SK-N-MC (cell line): Measurements from ENCODE around the gene DPYD.
A peak's percentile ranks its signal among the peaks of the same experiment; 100 is the strongest.

ENCODE experiments used
- DNase-seq: peaks from one replicate; pipeline ENCODE4 v3.0.0-alpha.2; 2011; ENCODE audit warnings: low read depth, low spot score
- H3K27ac ChIP-seq: fragments of 200-600 bp; sonication (generic); 2 replicates; pipeline ENCODE4 v1.5.1; 2016; ENCODE audit warnings: mixed run types
- H3K36me3 ChIP-seq: fragments of 200-600 bp; sonication (generic); 2 replicates; pipeline ENCODE4 v1.6.1; 2017; ENCODE audit warnings: antibody characterized with exemption, low read length, mixed read lengths; ENCODE audit not compliant: insufficient read depth
- H3K4me3 ChIP-seq: fragments of 200-600 bp; sonication (generic); 2 replicates; pipeline ENCODE4 v1.5.1; 2016
- H3K9ac ChIP-seq: fragments of 200-600 bp; sonication (generic); 2 replicates; pipeline ENCODE4 v1.8.0; 2017; ENCODE audit warnings: mixed run types, mixed read lengths; ENCODE audit not compliant: insufficient read length
- H3K9me3 ChIP-seq: fragments of 200-600 bp; sonication (generic); 2 replicates; pipeline ENCODE4 v1.6.1; 2017; ENCODE audit warnings: low read depth, mild to moderate bottlenecking, antibody characterized with exemption, low read length, moderate library complexity, mixed read lengths
- EZH2 ChIP-seq: fragments of 200-600 bp; sonication (generic); IDR thresholded peaks from one replicate; pipeline ENCODE4 v1.6.1; 2017; ENCODE audit warnings: antibody characterized with exemption
- FOXP2 ChIP-seq: optimal IDR thresholded peaks from 2 replicates; pipeline ENCODE3; 2011; ENCODE audit warnings: mild to moderate bottlenecking, moderate library complexity; ENCODE audit not compliant: insufficient read depth; ENCODE audit errors: extremely low read length, control extremely low read depth
- POLR2AphosphoS5 ChIP-seq: IDR thresholded peaks from 2 replicates; pipeline ENCODE4 v1.6.1; 2012; ENCODE audit warnings: mild to moderate bottlenecking, low read depth, low read length, borderline replicate concordance

Gene DPYD

GRCh38 chr1:97929874-97930851 is 9.3 kb upstream of the DPYD start:
- DNase-seq, result no peak
- Histone ChIP-seq H3K36me3 (no peaks in the 10 kb centered on the region), H3K4me3 (no peak overlapping the region), H3K9me3 (no peaks in the 10 kb centered on the region), H3K27ac (no peak overlapping the region), H3K9ac (no peak overlapping the region)
- no peak for TF ChIP-seq FOXP2
- no peak for TF ChIP-seq POLR2AphosphoS5
- no peak for TF ChIP-seq EZH2

- Histone ChIP-seq H3K27ac (peak overlapping the region; percentile 37), H3K9ac (no peak overlapping the region), H3K4me3 (no peak overlapping the region), H3K36me3 (no peaks in the 10 kb centered on the region), H3K9me3 (no peaks in the 10 kb centered on the region)
- no peak for TF ChIP-seq POLR2AphosphoS5
- TF ChIP-seq EZH2, result no peak
- no peak for DNase-seq
Observed at GRCh38 chr1:97926017-97926708, 5.3 kb upstream of the DPYD start.

GRCh38 chr1:97925151-97925550 is 4.3 kb upstream of the DPYD start:
- Histone ChIP-seq H3K36me3 (no peaks in the 10 kb centered on the region), H3K9ac (no peak overlapping the region), H3K4me3 (no peak overlapping the region), H3K27ac (no peak overlapping the region), H3K9me3 (no peaks in the 10 kb centered on the region)
- no peak for TF ChIP-seq FOXP2
- TF ChIP-seq POLR2AphosphoS5, result no peak
- DNase-seq, result no peak

GRCh38 chr1:97923811-97924210 is 3.0 kb upstream of the DPYD start:
- H3K27ac ChIP-seq, result no peak overlapping the region
- no peaks in the 10 kb centered on the region for H3K36me3 ChIP-seq
- H3K4me3 ChIP-seq, result no peak overlapping the region
- DNase-seq, result no peak
- no peaks in the 10 kb centered on the region for H3K9me3 ChIP-seq
- no peak overlapping the region for H3K9ac ChIP-seq
- no peak for TF ChIP-seq FOXP2
- TF ChIP-seq EZH2, result no peak
- TF ChIP-seq POLR2AphosphoS5, result no peak

GRCh38 chr1:97920276-97920831 is 480 bp downstream of the DPYD start:
- no peak overlapping the region for H3K27ac ChIP-seq

GRCh38 chr1:97919585-97920261 is 1.1 kb downstream of the DPYD start:
- TF ChIP-seq EZH2, result no peak
- TF ChIP-seq FOXP2, result no peak
- no peak for TF ChIP-seq POLR2AphosphoS5
- Histone ChIP-seq H3K4me3 (peak overlapping the region; percentile 91), H3K9me3 (no peaks in the 10 kb centered on the region), H3K36me3 (no peaks in the 10 kb centered on the region), H3K9ac (peak overlapping the region; percentile 76), H3K27ac (no peak overlapping the region)
- no peak for DNase-seq

More at GRCh38 chr1:97920276-97920831, 480 bp downstream of the DPYD start:
- no peak for TF ChIP-seq POLR2AphosphoS5
- no peak for TF ChIP-seq FOXP2
- no peak for TF ChIP-seq EZH2
- no peaks in the 10 kb centered on the region for H3K36me3 ChIP-seq
- H3K4me3 ChIP-seq, result peak overlapping the region; percentile 91
- H3K9me3 ChIP-seq, result no peaks in the 10 kb centered on the region
- no peak for DNase-seq
- H3K9ac ChIP-seq, result peak overlapping the region; percentile 76

GRCh38 chr1:97918961-97919360 is 1.9 kb downstream of the DPYD start:
- TF ChIP-seq FOXP2 (no peak), POLR2AphosphoS5 (no peak), EZH2 (no peak)
- no peaks in the 10 kb centered on the region for H3K9me3 ChIP-seq
- no peak for DNase-seq
- H3K9ac ChIP-seq, result no peak overlapping the region
- H3K27ac ChIP-seq, result no peak overlapping the region
- peak overlapping the region; percentile 91; the same call in 1 of the 2 replicates for H3K4me3 ChIP-seq
- H3K36me3 ChIP-seq, result no peaks in the 10 kb centered on the region
